ENCODE measurements around the gene DSN1. TPM values are rescaled to one million over a fixed set of nuclear protein-coding genes. Genes with fewer than 3 reads are reported as not detected.

The DSN1 gene
- polyA plus RNA-seq, 3 donors: 4.9 to 5.2 (median 5.1) TPM

GRCh38 chr20:36768768-36769430 is 4.7 kb downstream of the DSN1 start:
- Mint-ChIP-seq H3K36me3 (peaks cover 12 to 42% of the 10 kb centered on the region in 2 donors), H3K4me3 (no peak overlapping the region), H3K4me1 (peaks cover 12% of the 10 kb centered on the region), H3K9me3 (no peaks in the 10 kb centered on the region), H3K27me3 (ENCODE audit: low read depth in 3 of 3) (peaks cover 0 to under 1% (median 0%) of the 10 kb centered on the region in 3 donors), H3K27ac (no peak overlapping the region)
- Histone ChIP-seq H3K27ac (ENCODE audit: low read depth in 1 of 2, low read length in 2 of 2) (no peak overlapping the region), H4K20me1 (ENCODE audit: insufficient read depth, low read length) (no peaks in the 10 kb centered on the region), H3K4me2 (replicated peaks; ENCODE audit: extremely low read depth, low read length, poor library complexity, severe bottlenecking) (no peak overlapping the region), H3K4me1 (ENCODE audit: control insufficient read depth in 1 of 2, insufficient read depth in 2 of 2, low read length in 2 of 2) (peaks cover 8 to 14% of the 10 kb centered on the region in 2 donors), H3K79me2 (ENCODE audit: insufficient read depth, low read length) (peaks cover 33% of the 10 kb centered on the region), H3K4me3 (replicated peaks in 1 of 3; ENCODE audit: low read depth in 2 of 3, low read length in 3 of 3) (no peak overlapping the region), H3K9me3 (replicated peaks in 1 of 2; ENCODE audit: control insufficient read depth in 1 of 2, insufficient read depth in 1 of 2, low read length in 2 of 2) (no peaks in the 10 kb centered on the region), H3K27me3 (ENCODE audit: control insufficient read depth in 2 of 2, insufficient read depth in 2 of 2, low read length in 2 of 2) (no peaks in the 10 kb centered on the region), H3K9ac (ENCODE audit: insufficient read depth, low read length, poor library complexity, severe bottlenecking) (no peak overlapping the region), H3K36me3 (replicated peaks in 1 of 2; ENCODE audit: control insufficient read depth in 1 of 2, insufficient read depth in 2 of 2, low read length in 2 of 2) (peaks cover 0 to 9% of the 10 kb centered on the region in 2 donors), H2AFZ (ENCODE audit: insufficient read depth, low read depth, low read length, poor library complexity, severe bottlenecking) (no peak overlapping the region)
- DNase-seq: no peak
- WGBS (ENCODE audit: insufficient coverage): 100% methylated on average over 1 of the region's 5 CpGs
- TF ChIP-seq CTCF (IDR thresholded peaks at IDR 0.05): no peak
- intact Hi-C loops (cut with micrococcal nuclease): no loop called here

GRCh38 chr20:36761125-36761524 is 12.4 kb downstream of the DSN1 start:
- Histone ChIP-seq H3K27me3 (ENCODE audit: control insufficient read depth in 2 of 2, insufficient read depth in 2 of 2, low read length in 2 of 2) (no peaks in the 10 kb centered on the region), H3K4me1 (ENCODE audit: control insufficient read depth in 1 of 2, insufficient read depth in 2 of 2, low read length in 2 of 2) (peaks cover 34 to 36% of the 10 kb centered on the region in 2 donors), H3K9ac (ENCODE audit: insufficient read depth, low read length, poor library complexity, severe bottlenecking) (no peak overlapping the region), H3K27ac (ENCODE audit: low read depth in 1 of 2, low read length in 2 of 2) (peak overlapping the region in 1 of 2 donors; percentile 60), H3K79me2 (ENCODE audit: insufficient read depth, low read length) (no peaks in the 10 kb centered on the region), H3K9me3 (replicated peaks in 1 of 2; ENCODE audit: control insufficient read depth in 1 of 2, insufficient read depth in 1 of 2, low read length in 2 of 2) (no peaks in the 10 kb centered on the region), H2AFZ (ENCODE audit: insufficient read depth, low read depth, low read length, poor library complexity, severe bottlenecking) (no peak overlapping the region), H3K4me2 (replicated peaks; ENCODE audit: extremely low read depth, low read length, poor library complexity, severe bottlenecking) (no peak overlapping the region), H3K4me3 (replicated peaks in 1 of 3; ENCODE audit: low read depth in 2 of 3, low read length in 3 of 3) (no peak overlapping the region), H3K36me3 (replicated peaks in 1 of 2; ENCODE audit: control insufficient read depth in 1 of 2, insufficient read depth in 2 of 2, low read length in 2 of 2) (peaks cover 0 to 10% of the 10 kb centered on the region in 2 donors), H4K20me1 (ENCODE audit: insufficient read depth, low read length) (no peaks in the 10 kb centered on the region)
- peaks cover 31% of the 10 kb centered on the region for H3K4me1 Mint-ChIP-seq
- H3K4me3 Mint-ChIP-seq: no peak overlapping the region
- peaks cover 0 to 3% (median 0%) of the 10 kb centered on the region in 7 donors for H3K9me3 Mint-ChIP-seq
- DNase-seq: no peak
- peaks cover 4 to 23% of the 10 kb centered on the region in 2 donors for H3K36me3 Mint-ChIP-seq
- peak overlapping the region; percentile 6 to 82 (median 43) for H3K27ac Mint-ChIP-seq
- no peak for TF ChIP-seq CTCF (IDR thresholded peaks at IDR 0.05)
- peaks cover 0 to 1% (median 0%) of the 10 kb centered on the region in 3 donors for H3K27me3 Mint-ChIP-seq (ENCODE audit: low read depth in 3 of 3)
- intact Hi-C loops (cut with micrococcal nuclease): no loop called here
- WGBS (ENCODE audit: insufficient coverage): 96% methylated on average over 3 of the region's 4 CpGs
